Medulla oblongata (tissue), 1 donor: ENCODE data around the gene KCNJ2.

Experiments
- DNase-seq: peaks from one replicate; pipeline ENCODE4 v3.0.0-alpha.2; 2015; ENCODE audit errors: extremely low spot score

Gene KCNJ2

DNA sequence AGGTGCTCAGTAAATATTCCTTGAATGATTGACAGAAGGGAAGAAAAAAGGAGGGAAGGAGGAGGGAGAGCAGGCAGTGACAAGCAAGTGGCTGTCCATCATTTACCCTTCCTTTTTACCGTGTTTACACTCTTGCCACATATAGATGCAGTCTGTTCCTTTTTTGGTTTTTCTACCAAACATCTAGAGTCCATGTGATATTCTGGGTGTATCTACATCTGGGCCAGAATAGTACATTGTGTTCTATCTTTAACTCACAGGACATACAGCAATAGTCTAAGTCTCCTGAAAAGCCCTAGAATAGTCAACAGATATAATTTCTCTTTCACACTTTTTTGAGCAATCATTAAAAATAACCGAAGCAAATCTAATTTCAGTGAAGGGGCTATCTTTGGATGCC lies 33.5 kb downstream of the KCNJ2 start:
- DNase-seq = peak; percentile 39

GRCh38 chr17:70204431-70204830 lies 35.1 kb downstream of the KCNJ2 start:
- DNase-seq = no peak

GRCh38 chr17:70205401-70205800 lies 36.1 kb downstream of the KCNJ2 start:
- no peak for DNase-seq

DNA sequence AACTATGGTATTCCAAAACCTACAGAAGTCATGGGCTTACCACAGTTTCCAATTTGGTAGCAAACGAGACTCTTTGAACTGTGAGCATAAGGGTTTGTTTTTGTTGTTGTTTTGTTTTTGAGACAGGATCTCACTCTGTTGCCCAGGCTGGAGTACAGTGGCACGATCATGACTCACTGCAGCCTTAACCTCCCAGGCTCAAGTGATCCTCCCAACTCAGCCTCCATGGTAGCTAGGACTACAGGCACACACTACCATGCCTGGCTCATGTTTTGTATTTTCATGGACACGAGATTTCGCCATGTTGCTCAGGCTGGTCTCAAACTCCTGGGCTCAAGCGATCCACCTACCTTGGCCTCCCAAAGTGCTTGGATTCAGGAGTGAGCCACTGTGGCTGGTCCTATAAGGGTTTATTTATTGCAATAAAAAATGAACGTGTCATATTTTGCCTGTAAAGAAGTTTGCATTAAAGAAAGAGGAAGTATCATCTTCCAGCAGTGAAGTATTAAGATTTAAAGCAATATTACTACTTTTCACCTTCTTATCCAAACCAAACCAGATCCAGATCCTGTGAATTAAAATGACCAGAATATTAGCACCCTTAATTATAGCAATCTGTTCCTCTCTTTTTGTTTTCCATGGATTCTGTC lies 37.2 kb downstream of the KCNJ2 start:
- DNase-seq = no peak

DNA sequence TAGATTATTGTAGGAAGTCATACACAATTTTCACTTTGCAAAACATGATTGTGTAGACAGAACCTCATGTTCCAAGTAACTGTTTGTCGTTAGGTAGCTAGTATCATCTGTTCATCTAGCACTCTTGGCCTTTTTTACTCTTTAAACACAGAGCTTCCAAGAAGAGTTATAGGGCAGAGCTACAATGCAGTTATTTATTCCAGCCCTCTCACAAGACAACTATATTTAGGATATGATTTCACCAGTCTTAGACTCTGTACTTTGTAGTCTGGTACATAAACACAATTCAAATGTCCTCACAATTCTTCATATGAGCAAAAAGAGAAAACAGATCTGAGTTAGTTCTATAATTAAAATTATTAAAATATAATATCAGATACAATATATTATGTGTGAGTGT lies 37.9 kb downstream of the KCNJ2 start:
- no peak for DNase-seq

- DNase-seq = no peak
Observed at GRCh38 chr17:70208080-70208794, 38.9 kb downstream of the KCNJ2 start.

DNA sequence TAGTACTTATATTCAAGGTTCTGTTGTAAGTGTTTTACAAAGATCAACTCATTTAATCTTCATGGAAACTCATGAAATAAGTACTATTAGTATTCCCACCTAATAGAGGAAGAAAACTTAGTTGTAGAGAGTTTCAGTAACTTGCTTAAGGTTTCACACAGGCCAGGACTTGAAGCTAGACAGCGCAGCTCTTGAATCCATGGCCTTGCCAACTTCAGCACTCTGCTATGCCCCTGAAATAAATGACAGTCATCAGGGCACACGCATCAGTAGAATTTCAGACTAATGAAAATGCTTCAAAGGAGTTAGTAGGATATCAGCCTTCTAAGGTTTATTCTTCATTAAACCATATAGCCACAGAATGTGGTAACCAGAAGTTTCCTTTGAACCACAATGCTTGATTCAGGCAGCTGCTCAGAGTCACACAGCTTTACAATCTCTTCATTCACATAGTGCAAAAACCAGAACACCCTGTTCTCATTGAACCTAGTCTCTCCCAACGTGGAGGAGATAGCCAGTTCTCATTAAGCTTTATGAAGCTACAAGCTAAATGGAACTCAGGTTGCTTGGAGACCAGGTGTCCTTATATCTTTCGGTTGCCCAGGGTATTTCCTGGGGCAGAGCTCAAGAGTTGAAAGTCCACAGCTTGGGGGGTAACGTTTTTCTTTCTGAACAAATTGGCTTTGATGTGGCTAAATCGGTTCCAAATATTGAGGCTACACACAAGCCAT lies 39.7 kb downstream of the KCNJ2 start:
- no peak for DNase-seq

DNA sequence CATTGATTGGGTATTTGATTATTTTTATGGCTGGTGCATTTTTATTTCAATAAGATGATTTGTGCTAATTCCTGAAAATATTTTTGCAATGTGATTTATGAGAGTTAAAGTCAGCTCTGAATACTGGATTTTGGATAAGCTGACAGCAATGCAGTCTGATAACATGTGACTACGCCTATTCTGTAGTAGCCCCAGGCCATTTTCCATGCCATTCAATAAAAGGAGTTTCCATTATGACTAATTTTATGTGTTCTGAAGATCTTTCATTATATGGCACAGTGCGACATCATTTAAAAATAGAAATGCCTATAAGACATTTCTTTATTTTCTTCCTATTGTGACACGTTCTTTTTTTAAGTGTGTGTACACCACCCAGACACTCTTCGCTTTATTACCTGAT lies 46.3 kb downstream of the KCNJ2 start:
- no peak for DNase-seq

DNA sequence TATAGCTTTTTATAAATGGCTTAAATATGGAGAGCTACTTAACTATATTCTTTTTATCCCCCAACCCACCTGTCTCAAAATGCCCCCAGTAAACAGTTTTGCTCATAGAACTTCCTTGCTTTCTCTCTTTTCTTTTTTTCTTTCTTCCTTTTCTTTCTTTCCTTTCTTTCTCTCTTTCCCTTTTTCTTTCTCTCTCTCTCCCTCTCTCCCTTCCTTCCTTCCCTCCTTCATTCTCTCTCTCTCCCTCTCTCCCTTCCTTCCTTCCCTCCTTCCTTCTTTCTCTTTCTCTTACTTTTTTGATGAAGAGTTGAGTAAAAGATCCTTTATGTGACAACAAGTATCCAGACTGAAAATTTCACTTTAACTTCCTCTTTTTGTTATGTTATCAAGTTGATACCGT lies 48.2 kb downstream of the KCNJ2 start:
- DNase-seq = no peak

DNA sequence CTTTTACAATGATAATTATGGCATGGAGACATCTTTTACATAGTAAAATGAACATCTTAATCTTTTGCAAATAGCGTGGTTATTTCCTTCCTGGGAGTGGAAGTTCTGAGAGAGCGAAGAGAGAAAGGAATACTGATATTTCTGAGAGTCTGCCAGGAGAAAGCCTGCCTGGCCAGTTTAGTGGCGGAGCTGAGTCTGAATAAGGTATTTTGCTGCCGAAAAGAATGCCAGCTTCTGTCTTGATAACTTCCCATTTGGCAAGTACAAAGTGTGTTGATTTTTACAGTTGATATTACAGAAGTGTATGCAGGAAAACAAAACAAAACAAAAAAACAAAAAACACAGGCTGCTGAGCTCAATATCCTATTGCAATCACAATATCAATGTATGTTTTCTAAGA lies 55.9 kb downstream of the KCNJ2 start:
- peak; percentile 36 for DNase-seq
